ENCODE measurements around the gene PCSK2. TPM values are rescaled to one million over a fixed set of nuclear protein-coding genes. Genes with fewer than 3 reads are reported as not detected.

Gene PCSK2
- total and polyA plus RNA-seq, 4 donors = 0.51 to 9.8 (median 1.5) TPM

DNA sequence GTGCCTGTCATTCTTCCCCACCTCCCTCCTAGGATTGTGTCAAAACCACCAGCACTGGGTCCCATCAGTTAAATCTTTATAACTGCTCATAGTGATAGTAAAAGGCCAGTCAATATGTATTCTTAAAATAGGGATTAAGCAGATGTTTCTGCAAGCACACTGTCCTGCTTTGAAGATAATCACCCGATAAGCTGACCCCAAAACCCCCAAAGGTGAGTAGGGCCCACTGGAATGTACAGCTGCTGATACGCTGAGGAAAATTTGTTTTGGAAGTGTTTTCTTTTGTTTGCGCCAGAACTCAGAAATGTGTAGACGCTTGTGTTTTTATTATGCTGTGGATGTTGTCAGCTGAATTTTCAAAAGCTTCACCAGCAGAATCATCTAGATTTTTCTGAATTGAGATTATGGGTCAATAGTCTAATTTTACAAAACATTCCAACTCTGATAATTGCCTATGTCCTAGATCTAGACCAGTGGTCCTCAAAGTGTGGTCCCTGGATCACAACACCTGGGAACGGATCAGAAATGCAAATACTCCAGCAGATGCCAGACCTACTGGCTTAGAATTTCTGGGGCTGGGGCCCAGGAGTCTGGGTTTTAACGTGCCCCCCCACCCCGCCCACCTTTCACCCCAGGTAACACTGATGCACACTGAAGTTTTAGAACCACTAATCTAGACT, 292.9 kb downstream of the PCSK2 start:
- no peak for DNase-seq
- Histone ChIP-seq H3K4me3 (no peak overlapping the region), H3K27me3 (ENCODE audit: control insufficient read depth in 3 of 3, insufficient read depth in 3 of 3, low read length in 2 of 3) (no peaks in the 10 kb centered on the region), H3K4me1 (ENCODE audit: control insufficient read depth in 5 of 5, insufficient read depth in 5 of 5, low read length in 5 of 5) (peaks cover 0 to 3% (median 0%) of the 10 kb centered on the region in 5 donors), H3K9me3 (ENCODE audit: control insufficient read depth in 4 of 4, insufficient read depth in 3 of 4, low read length in 3 of 4) (no peaks in the 10 kb centered on the region), H3K36me3 (ENCODE audit: control insufficient read depth in 4 of 4, insufficient read depth in 4 of 4, low read length in 4 of 4) (no peaks in the 10 kb centered on the region), H3K9ac (ENCODE audit: insufficient read depth in 1 of 2, low read length in 2 of 2) (no peak overlapping the region), H3K27ac (ENCODE audit: low read depth in 1 of 2, low read length in 1 of 2) (no peak overlapping the region)
- TF ChIP-seq, protein P1, sequence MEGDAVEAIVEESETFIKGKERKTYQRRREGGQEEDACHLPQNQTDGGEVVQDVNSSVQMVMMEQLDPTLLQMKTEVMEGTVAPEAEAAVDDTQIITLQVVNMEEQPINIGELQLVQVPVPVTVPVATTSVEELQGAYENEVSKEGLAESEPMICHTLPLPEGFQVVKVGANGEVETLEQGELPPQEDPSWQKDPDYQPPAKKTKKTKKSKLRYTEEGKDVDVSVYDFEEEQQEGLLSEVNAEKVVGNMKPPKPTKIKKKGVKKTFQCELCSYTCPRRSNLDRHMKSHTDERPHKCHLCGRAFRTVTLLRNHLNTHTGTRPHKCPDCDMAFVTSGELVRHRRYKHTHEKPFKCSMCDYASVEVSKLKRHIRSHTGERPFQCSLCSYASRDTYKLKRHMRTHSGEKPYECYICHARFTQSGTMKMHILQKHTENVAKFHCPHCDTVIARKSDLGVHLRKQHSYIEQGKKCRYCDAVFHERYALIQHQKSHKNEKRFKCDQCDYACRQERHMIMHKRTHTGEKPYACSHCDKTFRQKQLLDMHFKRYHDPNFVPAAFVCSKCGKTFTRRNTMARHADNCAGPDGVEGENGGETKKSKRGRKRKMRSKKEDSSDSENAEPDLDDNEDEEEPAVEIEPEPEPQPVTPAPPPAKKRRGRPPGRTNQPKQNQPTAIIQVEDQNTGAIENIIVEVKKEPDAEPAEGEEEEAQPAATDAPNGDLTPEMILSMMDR (IDR thresholded peaks at IDR 0.05; ENCODE audit: control extremely low read depth, extremely low read depth) = no peak
- ATAC-seq (ENCODE audit: insufficient read depth, low FRiP score) = no peak
- 88 to 94% methylated on average over 7 of the region's 7 CpGs for WGBS, 2 donors

DNA sequence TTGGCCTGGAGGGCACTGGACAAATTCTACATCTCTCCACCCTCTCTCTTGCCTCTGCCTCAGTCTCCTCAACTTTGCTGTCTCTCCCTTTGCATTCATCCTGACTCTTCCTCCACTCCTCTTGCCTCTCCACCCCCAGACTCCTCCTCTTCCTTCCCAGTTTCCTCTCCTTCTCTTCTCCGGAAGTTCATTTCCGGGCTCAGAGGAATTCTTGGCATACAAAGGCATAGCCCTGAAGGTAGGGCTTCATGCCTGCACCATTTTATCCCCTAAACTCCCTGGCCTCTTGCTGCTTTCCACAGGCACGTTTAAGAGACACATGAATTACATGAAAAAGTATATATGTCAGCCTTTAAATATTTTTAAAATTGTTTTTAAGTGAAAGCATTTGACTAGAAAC, 293.7 kb downstream of the PCSK2 start:
- H3K4me3 ChIP-seq = no peak overlapping the region
- TF ChIP-seq, protein P1 (IDR thresholded peaks at IDR 0.05; ENCODE audit: control extremely low read depth, extremely low read depth) = no peak
- peaks cover 0 to 3% (median 0%) of the 10 kb centered on the region in 5 donors for H3K4me1 ChIP-seq (ENCODE audit: control insufficient read depth in 5 of 5, insufficient read depth in 5 of 5, low read length in 5 of 5)
- no peak overlapping the region for H3K9ac ChIP-seq (ENCODE audit: insufficient read depth in 1 of 2, low read length in 2 of 2)
- no peaks in the 10 kb centered on the region for H3K36me3 ChIP-seq (ENCODE audit: control insufficient read depth in 4 of 4, insufficient read depth in 4 of 4, low read length in 4 of 4)
- no peaks in the 10 kb centered on the region for H3K27me3 ChIP-seq (ENCODE audit: control insufficient read depth in 3 of 3, insufficient read depth in 3 of 3, low read length in 2 of 3)
- H3K9me3 ChIP-seq (ENCODE audit: control insufficient read depth in 4 of 4, insufficient read depth in 3 of 4, low read length in 3 of 4) = no peaks in the 10 kb centered on the region
- WGBS, 2 donors = 33 to 35% methylated on average over 3 of the region's 3 CpGs
- ATAC-seq (ENCODE audit: insufficient read depth, low FRiP score) (no peak), DNase-seq (peak in 1 of 3 donors; percentile 20)
- no peak overlapping the region for H3K27ac ChIP-seq (ENCODE audit: low read depth in 1 of 2, low read length in 1 of 2)

DNA sequence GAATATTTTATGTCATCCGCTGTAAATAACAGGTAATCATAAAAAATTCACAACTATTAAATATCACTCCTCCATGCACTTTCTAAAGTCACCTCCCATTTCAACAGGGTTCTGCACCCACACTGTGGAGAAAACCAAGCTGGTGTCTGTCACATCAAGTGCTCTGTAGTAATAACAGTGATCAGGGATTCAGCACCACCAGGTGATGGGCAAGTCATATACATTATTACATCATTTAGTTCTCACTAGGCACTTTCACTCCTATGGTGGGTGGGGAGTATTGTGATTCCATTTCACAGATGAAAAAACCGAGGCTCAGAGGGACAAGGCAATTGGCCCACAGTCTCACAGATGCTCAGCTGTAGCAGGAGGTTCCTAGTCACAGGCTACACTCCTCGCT, 295.7 kb downstream of the PCSK2 start:
- DNase-seq = no peak
- H3K9ac ChIP-seq (ENCODE audit: insufficient read depth in 1 of 2, low read length in 2 of 2) = no peak overlapping the region
- no peak overlapping the region for H3K27ac ChIP-seq (ENCODE audit: low read depth in 1 of 2, low read length in 1 of 2)
- no peaks in the 10 kb centered on the region for H3K9me3 ChIP-seq (ENCODE audit: control insufficient read depth in 4 of 4, insufficient read depth in 3 of 4, low read length in 3 of 4)
- no peak for ATAC-seq (ENCODE audit: insufficient read depth, low FRiP score)
- peaks cover 0 to 3% (median 0%) of the 10 kb centered on the region in 5 donors for H3K4me1 ChIP-seq (ENCODE audit: control insufficient read depth in 5 of 5, insufficient read depth in 5 of 5, low read length in 5 of 5)
- no peaks in the 10 kb centered on the region for H3K36me3 ChIP-seq (ENCODE audit: control insufficient read depth in 4 of 4, insufficient read depth in 4 of 4, low read length in 4 of 4)
- 88 to 89% methylated on average over 3 of the region's 3 CpGs for WGBS, 2 donors
- TF ChIP-seq, protein P1 (IDR thresholded peaks at IDR 0.05; ENCODE audit: control extremely low read depth, extremely low read depth) = no peak
- H3K4me3 ChIP-seq = no peak overlapping the region
- no peaks in the 10 kb centered on the region for H3K27me3 ChIP-seq (ENCODE audit: control insufficient read depth in 3 of 3, insufficient read depth in 3 of 3, low read length in 2 of 3)

DNA sequence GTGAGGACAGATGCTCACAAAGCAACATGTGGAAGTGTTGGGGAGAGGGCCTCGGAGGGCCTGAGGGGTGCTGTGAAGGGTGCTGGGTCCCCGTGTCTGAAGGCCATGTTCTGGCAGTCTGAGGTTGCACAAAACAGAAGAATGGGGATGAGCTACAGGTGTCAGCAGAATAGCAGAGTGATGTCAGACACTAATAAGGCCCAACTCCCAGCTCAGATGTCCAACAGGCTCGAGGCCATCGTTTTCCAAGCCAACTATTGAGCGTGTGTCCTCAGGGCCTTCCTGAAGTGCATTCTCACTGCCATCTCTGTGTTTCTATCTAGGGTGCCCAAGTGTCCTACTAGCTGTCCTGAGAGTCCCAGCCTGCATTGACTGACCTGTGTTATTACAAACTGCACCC, 296.5 kb downstream of the PCSK2 start:
- DNase-seq = no peak
- H3K36me3 ChIP-seq (ENCODE audit: control insufficient read depth in 4 of 4, insufficient read depth in 4 of 4, low read length in 4 of 4) = no peaks in the 10 kb centered on the region
- no peak overlapping the region for H3K9ac ChIP-seq (ENCODE audit: insufficient read depth in 1 of 2, low read length in 2 of 2)
- TF ChIP-seq, protein P1 (IDR thresholded peaks at IDR 0.05; ENCODE audit: control extremely low read depth, extremely low read depth) = no peak
- no peak for ATAC-seq (ENCODE audit: insufficient read depth, low FRiP score)
- WGBS, 2 donors = 88 to 93% methylated on average over 5 of the region's 5 CpGs
- peaks cover 0 to 3% (median 0%) of the 10 kb centered on the region in 5 donors for H3K4me1 ChIP-seq (ENCODE audit: control insufficient read depth in 5 of 5, insufficient read depth in 5 of 5, low read length in 5 of 5)
- no peaks in the 10 kb centered on the region for H3K9me3 ChIP-seq (ENCODE audit: control insufficient read depth in 4 of 4, insufficient read depth in 3 of 4, low read length in 3 of 4)
- no peaks in the 10 kb centered on the region for H3K27me3 ChIP-seq (ENCODE audit: control insufficient read depth in 3 of 3, insufficient read depth in 3 of 3, low read length in 2 of 3)
- no peak overlapping the region for H3K27ac ChIP-seq (ENCODE audit: low read depth in 1 of 2, low read length in 1 of 2)
- no peak overlapping the region for H3K4me3 ChIP-seq

Data from lung (tissue), 12 donors.